ENCODE measurements around the gene LRFN2.

LRFN2 gene

DNA sequence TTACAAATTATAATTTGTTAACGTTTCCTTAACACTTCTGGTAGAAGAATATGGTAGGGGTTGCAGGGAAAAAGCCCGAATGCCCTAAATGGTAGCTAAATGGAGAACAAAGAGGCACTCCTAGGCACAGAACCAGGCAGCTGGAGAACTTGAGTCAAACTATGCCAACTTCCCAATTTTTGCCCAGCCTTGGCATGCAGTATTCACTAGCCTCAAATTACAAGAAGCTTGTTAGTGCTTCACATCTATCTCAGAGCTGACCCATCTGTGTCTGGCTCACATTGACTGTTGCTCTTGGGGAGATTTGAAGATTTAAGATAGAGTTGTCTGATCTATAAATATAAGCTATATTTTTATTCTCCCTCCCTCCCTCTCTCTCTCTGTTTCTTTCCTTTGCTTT lies 19.4 kb upstream of the LRFN2 start:
- no peak overlapping the region for H2AFZ ChIP-seq (ENCODE audit: low read length)
- no peak overlapping the region for H3K4me2 ChIP-seq (ENCODE audit: insufficient read depth, low read length, poor library complexity, severe bottlenecking)
- DNase-seq (ENCODE audit: low spot score), result no peak
- no peak overlapping the region for H3K9ac ChIP-seq (ENCODE audit: low read depth, low read length, poor library complexity)
- no peak overlapping the region for H2BK12ac ChIP-seq (ENCODE audit: low read length)
- H4K8ac ChIP-seq (ENCODE audit: low read depth, low read length), result no peak overlapping the region
- H3K23ac ChIP-seq (ENCODE audit: low read depth, low read length, poor library complexity), result no peak overlapping the region
- H4K91ac ChIP-seq (ENCODE audit: low read depth, low read length, poor library complexity), result no peak overlapping the region
- H3K9me3 ChIP-seq (replicated peaks in 1 of 2; ENCODE audit: control insufficient read depth in 2 of 2, insufficient read depth in 1 of 2, low read depth in 1 of 2, low read length in 2 of 2), result no peaks in the 10 kb centered on the region
- no peak overlapping the region for H3K4ac ChIP-seq (ENCODE audit: low read length)
- H3K79me1 ChIP-seq (ENCODE audit: low read depth, low read length), result no peaks in the 10 kb centered on the region
- peaks cover 0 to 4% (median 0%) of the 10 kb centered on the region in 3 experiments for H3K27me3 ChIP-seq (ENCODE audit: control insufficient read depth in 3 of 3, insufficient read depth in 3 of 3, low read depth in 1 of 3, low read length in 3 of 3)
- no peaks in the 10 kb centered on the region for H3K36me3 ChIP-seq (replicated peaks in 1 of 2; ENCODE audit: control insufficient read depth in 2 of 2, insufficient read depth in 2 of 2, low read length in 2 of 2)
- no CpG with 5 or more reads among the region's 2 CpGs for WGBS, 2 donors (ENCODE audit: extremely low coverage in 2 of 2, insufficient read length in 2 of 2, insufficient replicate concordance in 1 of 2)
- no peak overlapping the region for H2BK15ac ChIP-seq (ENCODE audit: low read length)
- no peak overlapping the region for H3K27ac ChIP-seq (replicated peaks; ENCODE audit: low read length)
- H3K4me1 ChIP-seq (ENCODE audit: control insufficient read depth in 2 of 2, insufficient read depth in 1 of 2, low read depth in 1 of 2, low read length in 2 of 2), result no peaks in the 10 kb centered on the region
- no peak overlapping the region for H3K14ac ChIP-seq (ENCODE audit: low read length)
- H2BK120ac ChIP-seq (ENCODE audit: low read depth, low read length), result no peak overlapping the region
- no peak overlapping the region for H3K4me3 ChIP-seq (ENCODE audit: low read length in 2 of 2)
- no peak overlapping the region for H2AK5ac ChIP-seq (ENCODE audit: low read depth, low read length)
- H3K18ac ChIP-seq (ENCODE audit: low read length), result no peak overlapping the region
- H2BK5ac ChIP-seq (ENCODE audit: low read length), result no peak overlapping the region

DNA sequence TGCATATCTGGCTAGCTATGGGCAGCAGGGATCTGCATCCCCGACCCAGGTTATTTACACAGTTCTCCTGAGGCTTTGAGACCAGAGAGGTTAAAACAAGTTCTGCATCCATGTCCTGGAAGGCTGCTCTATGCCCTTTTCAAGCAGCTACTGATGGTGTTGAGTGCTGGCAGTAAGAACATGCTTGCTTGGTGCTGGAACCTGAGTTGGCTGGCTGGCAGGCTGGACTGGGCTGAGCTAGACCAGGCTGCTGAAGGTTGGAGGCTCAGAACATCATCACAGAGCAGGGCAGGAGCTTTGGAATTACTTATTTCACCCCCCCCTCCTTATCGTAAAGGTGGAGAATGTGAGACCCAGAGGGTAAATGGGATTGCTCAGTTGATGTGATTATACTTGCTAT lies 16.9 kb upstream of the LRFN2 start:
- WGBS, 2 donors (ENCODE audit: extremely low coverage in 2 of 2, insufficient read length in 2 of 2, insufficient replicate concordance in 1 of 2), result no CpG with 5 or more reads among the region's 2 CpGs
- no peak overlapping the region for H2BK120ac ChIP-seq (ENCODE audit: low read depth, low read length)
- no peak overlapping the region for H4K8ac ChIP-seq (ENCODE audit: low read depth, low read length)

DNA sequence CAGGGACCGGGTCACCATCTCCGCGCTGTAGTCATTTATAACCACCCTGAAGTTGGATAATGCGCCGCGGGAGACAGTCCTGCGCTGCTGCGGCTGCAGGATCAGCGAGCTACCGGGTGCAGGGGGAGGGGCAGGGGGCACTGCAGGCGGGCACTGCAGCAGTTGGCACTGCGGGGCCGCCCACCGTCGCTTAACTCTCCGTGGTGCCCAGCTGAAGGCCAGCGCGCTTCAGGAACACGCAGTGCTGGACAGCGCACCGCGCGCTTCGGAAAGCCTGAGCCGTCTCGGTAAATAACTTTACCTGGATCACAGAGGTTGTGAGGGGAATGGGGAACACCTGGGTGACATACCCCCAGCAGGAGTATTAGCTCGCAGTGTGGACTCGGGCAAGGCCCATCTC lies 12.4 kb upstream of the LRFN2 start:
- no peak overlapping the region for H4K91ac ChIP-seq (ENCODE audit: low read depth, low read length, poor library complexity)
- no CpG with 5 or more reads among the region's 28 CpGs for WGBS, 2 donors (ENCODE audit: extremely low coverage in 2 of 2, insufficient read length in 2 of 2, insufficient replicate concordance in 1 of 2)
- H2BK5ac ChIP-seq (ENCODE audit: low read length), result no peak overlapping the region
- no peak overlapping the region for H3K27ac ChIP-seq (replicated peaks; ENCODE audit: low read length)
- H2BK120ac ChIP-seq (ENCODE audit: low read depth, low read length), result no peak overlapping the region
- H2AFZ ChIP-seq (ENCODE audit: low read length), result no peak overlapping the region
- H3K27me3 ChIP-seq (ENCODE audit: control insufficient read depth in 3 of 3, insufficient read depth in 3 of 3, low read depth in 1 of 3, low read length in 3 of 3), result peaks cover 0 to 16% (median 0%) of the 10 kb centered on the region in 3 experiments
- H3K23ac ChIP-seq (ENCODE audit: low read depth, low read length, poor library complexity), result no peak overlapping the region
- H3K14ac ChIP-seq (ENCODE audit: low read length), result no peak overlapping the region
- H3K79me1 ChIP-seq (ENCODE audit: low read depth, low read length), result no peaks in the 10 kb centered on the region
- H3K4me2 ChIP-seq (ENCODE audit: insufficient read depth, low read length, poor library complexity, severe bottlenecking), result no peak overlapping the region
- H2BK15ac ChIP-seq (ENCODE audit: low read length), result no peak overlapping the region
- no peak overlapping the region for H2BK12ac ChIP-seq (ENCODE audit: low read length)
- no peaks in the 10 kb centered on the region for H3K9me3 ChIP-seq (replicated peaks in 1 of 2; ENCODE audit: control insufficient read depth in 2 of 2, insufficient read depth in 1 of 2, low read depth in 1 of 2, low read length in 2 of 2)
- H3K9ac ChIP-seq (ENCODE audit: low read depth, low read length, poor library complexity), result no peak overlapping the region
- no peak overlapping the region for H2AK5ac ChIP-seq (ENCODE audit: low read depth, low read length)
- H4K8ac ChIP-seq (ENCODE audit: low read depth, low read length), result no peak overlapping the region
- DNase-seq (ENCODE audit: low spot score), result no peak
- H3K36me3 ChIP-seq (replicated peaks in 1 of 2; ENCODE audit: control insufficient read depth in 2 of 2, insufficient read depth in 2 of 2, low read length in 2 of 2), result no peaks in the 10 kb centered on the region
- no peak overlapping the region for H3K4ac ChIP-seq (ENCODE audit: low read length)
- H3K4me1 ChIP-seq (ENCODE audit: control insufficient read depth in 2 of 2, insufficient read depth in 1 of 2, low read depth in 1 of 2, low read length in 2 of 2), result no peaks in the 10 kb centered on the region
- H3K18ac ChIP-seq (ENCODE audit: low read length), result no peak overlapping the region
- H3K4me3 ChIP-seq (ENCODE audit: low read length in 2 of 2), result no peak overlapping the region

More for the DNA sequence above, 16.9 kb upstream of the LRFN2 start:
- Histone ChIP-seq H3K4me1 (ENCODE audit: control insufficient read depth in 2 of 2, insufficient read depth in 1 of 2, low read depth in 1 of 2, low read length in 2 of 2) (no peaks in the 10 kb centered on the region), H2BK12ac (ENCODE audit: low read length) (no peak overlapping the region), H2BK5ac (ENCODE audit: low read length) (no peak overlapping the region), H4K91ac (ENCODE audit: low read depth, low read length, poor library complexity) (no peak overlapping the region), H3K4ac (ENCODE audit: low read length) (no peak overlapping the region), H2AK5ac (ENCODE audit: low read depth, low read length) (no peak overlapping the region), H2BK15ac (ENCODE audit: low read length) (no peak overlapping the region), H3K4me3 (ENCODE audit: low read length in 2 of 2) (no peak overlapping the region), H3K36me3 (replicated peaks in 1 of 2; ENCODE audit: control insufficient read depth in 2 of 2, insufficient read depth in 2 of 2, low read length in 2 of 2) (no peaks in the 10 kb centered on the region), H3K27me3 (ENCODE audit: control insufficient read depth in 3 of 3, insufficient read depth in 3 of 3, low read depth in 1 of 3, low read length in 3 of 3) (peaks cover 0 to 17% (median 0%) of the 10 kb centered on the region in 3 experiments), H3K23ac (ENCODE audit: low read depth, low read length, poor library complexity) (no peak overlapping the region), H2AFZ (ENCODE audit: low read length) (no peak overlapping the region), H3K27ac (replicated peaks; ENCODE audit: low read length) (no peak overlapping the region), H3K18ac (ENCODE audit: low read length) (no peak overlapping the region), H3K4me2 (ENCODE audit: insufficient read depth, low read length, poor library complexity, severe bottlenecking) (no peak overlapping the region), H3K14ac (ENCODE audit: low read length) (no peak overlapping the region), H3K9me3 (replicated peaks in 1 of 2; ENCODE audit: control insufficient read depth in 2 of 2, insufficient read depth in 1 of 2, low read depth in 1 of 2, low read length in 2 of 2) (no peaks in the 10 kb centered on the region), H3K9ac (ENCODE audit: low read depth, low read length, poor library complexity) (no peak overlapping the region), H3K79me1 (ENCODE audit: low read depth, low read length) (no peaks in the 10 kb centered on the region)
- no peak for DNase-seq (ENCODE audit: low spot score)

DNA sequence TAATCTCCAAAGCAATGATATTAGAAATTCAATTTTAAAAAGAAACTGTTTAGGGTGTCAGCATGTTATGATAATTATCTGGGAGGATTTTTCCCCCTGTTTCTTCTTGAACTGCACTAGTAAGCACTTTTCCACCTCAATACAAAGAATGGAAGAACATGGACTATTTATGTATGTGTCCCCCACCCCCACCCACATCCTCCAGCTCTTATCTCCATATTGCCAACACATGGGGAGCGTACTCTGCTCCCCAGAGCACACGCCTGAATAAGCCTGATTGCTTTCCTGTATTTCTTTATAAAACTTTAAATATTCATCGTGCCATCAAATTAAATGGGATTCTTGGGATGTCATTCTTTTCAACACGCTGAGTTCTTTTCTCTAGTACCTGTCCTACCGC lies 11.4 kb upstream of the LRFN2 start:
- Histone ChIP-seq H3K9ac (ENCODE audit: low read depth, low read length, poor library complexity) (no peak overlapping the region), H3K9me3 (replicated peaks in 1 of 2; ENCODE audit: control insufficient read depth in 2 of 2, insufficient read depth in 1 of 2, low read depth in 1 of 2, low read length in 2 of 2) (no peaks in the 10 kb centered on the region), H3K4ac (ENCODE audit: low read length) (no peak overlapping the region), H3K18ac (ENCODE audit: low read length) (no peak overlapping the region), H3K79me1 (ENCODE audit: low read depth, low read length) (no peaks in the 10 kb centered on the region), H3K4me2 (ENCODE audit: insufficient read depth, low read length, poor library complexity, severe bottlenecking) (no peak overlapping the region), H2BK12ac (ENCODE audit: low read length) (no peak overlapping the region), H4K91ac (ENCODE audit: low read depth, low read length, poor library complexity) (no peak overlapping the region), H3K27ac (replicated peaks; ENCODE audit: low read length) (no peak overlapping the region), H4K8ac (ENCODE audit: low read depth, low read length) (no peak overlapping the region), H2BK120ac (ENCODE audit: low read depth, low read length) (no peak overlapping the region), H3K27me3 (ENCODE audit: control insufficient read depth in 3 of 3, insufficient read depth in 3 of 3, low read depth in 1 of 3, low read length in 3 of 3) (peaks cover 0 to 16% (median 0%) of the 10 kb centered on the region in 3 experiments), H2AFZ (ENCODE audit: low read length) (no peak overlapping the region), H3K14ac (ENCODE audit: low read length) (no peak overlapping the region), H2BK15ac (ENCODE audit: low read length) (no peak overlapping the region), H3K36me3 (replicated peaks in 1 of 2; ENCODE audit: control insufficient read depth in 2 of 2, insufficient read depth in 2 of 2, low read length in 2 of 2) (no peaks in the 10 kb centered on the region), H2AK5ac (ENCODE audit: low read depth, low read length) (no peak overlapping the region), H2BK5ac (ENCODE audit: low read length) (no peak overlapping the region), H3K4me1 (ENCODE audit: control insufficient read depth in 2 of 2, insufficient read depth in 1 of 2, low read depth in 1 of 2, low read length in 2 of 2) (no peaks in the 10 kb centered on the region), H3K4me3 (ENCODE audit: low read length in 2 of 2) (no peak overlapping the region), H3K23ac (ENCODE audit: low read depth, low read length, poor library complexity) (no peak overlapping the region)
- DNase-seq (ENCODE audit: low spot score), result no peak
- no CpG with 5 or more reads among the region's 5 CpGs for WGBS, 2 donors (ENCODE audit: extremely low coverage in 2 of 2, insufficient read length in 2 of 2, insufficient replicate concordance in 1 of 2)
